ENCODE results near the gene METTL5.
"Not testable (repeated sequence)": the region's sequence is repeated elsewhere in the genome, so short reads cannot be mapped to it uniquely, and the experiment has no call there.

Gene METTL5

GRCh38 chr2:169828141-169828811 is 3.6 kb upstream of the METTL5 start:
- no peak for DNase-seq

GRCh38 chr2:169827272-169828140 is 2.8 kb upstream of the METTL5 start, which contains the start of gene UBR3:
Gene UBR3, plus strand, starts transcription at chr2:169827454. Its CDS starts 54 bp downstream, at chr2:169827508.
- peak; percentile 72 for DNase-seq

GRCh38 chr2:169823996-169824372 is 721 bp downstream of the METTL5 start:
- no peak for DNase-seq

- DNase-seq, result no peak
Measured at GRCh38 chr2:169822785-169823392, 1.8 kb downstream of the METTL5 start.

GRCh38 chr2:169822036-169822435 is 2.7 kb downstream of the METTL5 start:
- no peak for DNase-seq

- not testable (repeated sequence) for DNase-seq
Measured at GRCh38 chr2:169820101-169820500, 4.6 kb downstream of the METTL5 start.

GRCh38 chr2:169819106-169819505 is 5.6 kb downstream of the METTL5 start:
- DNase-seq, result no peak

- DNase-seq, result no peak
Measured at GRCh38 chr2:169818241-169818640, 6.5 kb downstream of the METTL5 start.

GRCh38 chr2:169817369-169817768 is 7.3 kb downstream of the METTL5 start:
- DNase-seq, result not testable (repeated sequence)

- not testable (repeated sequence) for DNase-seq
Measured at GRCh38 chr2:169816961-169817360, 7.7 kb downstream of the METTL5 start.

- DNase-seq, result no peak
Measured at GRCh38 chr2:169815849-169816248, 8.9 kb downstream of the METTL5 start.

GRCh38 chr2:169808221-169808620 is 16.5 kb downstream of the METTL5 start:
- no peak for DNase-seq

- no peak for DNase-seq
Measured at GRCh38 chr2:169806586-169806985, 18.1 kb downstream of the METTL5 start.

- no peak for DNase-seq
Measured at GRCh38 chr2:169803480-169803879, 21.2 kb downstream of the METTL5 start.

- DNase-seq, result peak; percentile 90
Measured at GRCh38 chr2:169798718-169799592, 25.8 kb downstream of the METTL5 start, which contains the start of gene SSB. Gene SSB, plus strand, starts transcription at chr2:169798871. Its CDS starts 2,090 bp downstream, at chr2:169800961.

- no peak for DNase-seq
Measured at GRCh38 chr2:169798397-169798717, 26.3 kb downstream of the METTL5 start.

GRCh38 chr2:169797601-169798000 is 27.1 kb downstream of the METTL5 start:
- no peak for DNase-seq

GRCh38 chr2:169796441-169796840 is 28.3 kb downstream of the METTL5 start:
- DNase-seq, result no peak

GRCh38 chr2:169795181-169795580 is 29.5 kb downstream of the METTL5 start:
- no peak for DNase-seq

- no peak for DNase-seq
Measured at GRCh38 chr2:169790581-169790980, 34.1 kb downstream of the METTL5 start.

- DNase-seq, result no peak
Measured at GRCh38 chr2:169782513-169782912, 42.2 kb downstream of the METTL5 start.

GRCh38 chr2:169781249-169782013 is 43.3 kb downstream of the METTL5 start:
- no peak for DNase-seq

All from NCI-H1694 (cell line).